Sigmoid colon (tissue), 4 donors: ENCODE data around the gene CCDC149.

Experiments used
- EP300 ChIP-seq, 4 donors: sonication (generic); formaldehyde crosslinking; IDR thresholded peaks; one replicate each; pipeline ENCODE4 v1.6.1; 2017; ENCODE audit warnings: antibody characterized with exemption in 4 of 4
- POLR2A ChIP-seq, 2 donors: fragments of 450-650 bp; IDR thresholded peaks; one replicate each; pipeline ENCODE4 v1.6.1; 2016; ENCODE audit warnings: antibody characterized with exemption in 2 of 2, mild to moderate bottlenecking in 2 of 2, moderate library complexity in 2 of 2
- POLR2AphosphoS5 ChIP-seq, 4 donors: sonication (generic); formaldehyde crosslinking; IDR thresholded peaks; one replicate each; pipeline ENCODE4 v1.6.1; 2017; ENCODE audit warnings: antibody characterized with exemption in 4 of 4
- TF ChIP-seq, protein P1 (sequence below), 4 experiments: fragments of 450-650 bp in 3 of 4; fragments of 200-600 bp in 1 of 4; IDR thresholded peaks; one replicate each; pipeline ENCODE4 v1.5.1; 2016 to 2019; ENCODE audit warnings: antibody characterized with exemption in 4 of 4, mild to moderate bottlenecking in 3 of 4, moderate library complexity in 2 of 4

DNA sequence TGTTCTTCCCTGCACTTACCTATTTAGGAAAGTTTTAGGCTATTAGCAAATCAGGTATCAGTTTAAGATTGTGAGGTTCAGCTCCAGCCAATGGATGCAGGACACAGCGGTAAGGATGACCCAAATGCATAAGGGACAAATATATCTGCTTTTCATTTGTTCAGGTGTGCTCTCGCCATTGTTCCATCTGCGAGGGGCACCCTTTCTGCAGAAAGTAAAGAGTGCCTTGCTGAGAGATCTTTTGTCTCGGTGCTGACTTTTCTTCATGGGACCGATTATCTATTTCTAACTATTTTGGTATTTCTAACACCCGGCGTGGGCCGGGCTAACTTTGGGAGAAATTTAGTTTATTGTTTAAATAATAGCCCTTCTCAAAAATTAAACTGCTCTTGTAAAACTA, 49.0 kb downstream of the CCDC149 start:
- TF ChIP-seq POLR2AphosphoS5 (IDR thresholded peaks at IDR 0.05) (no peak), POLR2A (IDR thresholded peaks at IDR 0.05) (no peak), EP300 (IDR thresholded peaks at IDR 0.05) (no peak)
- TF ChIP-seq, protein P1, sequence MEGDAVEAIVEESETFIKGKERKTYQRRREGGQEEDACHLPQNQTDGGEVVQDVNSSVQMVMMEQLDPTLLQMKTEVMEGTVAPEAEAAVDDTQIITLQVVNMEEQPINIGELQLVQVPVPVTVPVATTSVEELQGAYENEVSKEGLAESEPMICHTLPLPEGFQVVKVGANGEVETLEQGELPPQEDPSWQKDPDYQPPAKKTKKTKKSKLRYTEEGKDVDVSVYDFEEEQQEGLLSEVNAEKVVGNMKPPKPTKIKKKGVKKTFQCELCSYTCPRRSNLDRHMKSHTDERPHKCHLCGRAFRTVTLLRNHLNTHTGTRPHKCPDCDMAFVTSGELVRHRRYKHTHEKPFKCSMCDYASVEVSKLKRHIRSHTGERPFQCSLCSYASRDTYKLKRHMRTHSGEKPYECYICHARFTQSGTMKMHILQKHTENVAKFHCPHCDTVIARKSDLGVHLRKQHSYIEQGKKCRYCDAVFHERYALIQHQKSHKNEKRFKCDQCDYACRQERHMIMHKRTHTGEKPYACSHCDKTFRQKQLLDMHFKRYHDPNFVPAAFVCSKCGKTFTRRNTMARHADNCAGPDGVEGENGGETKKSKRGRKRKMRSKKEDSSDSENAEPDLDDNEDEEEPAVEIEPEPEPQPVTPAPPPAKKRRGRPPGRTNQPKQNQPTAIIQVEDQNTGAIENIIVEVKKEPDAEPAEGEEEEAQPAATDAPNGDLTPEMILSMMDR (IDR thresholded peaks at IDR 0.05): no peak
